Measurements from ENCODE around the gene DIP2A.

The DIP2A gene

GRCh38 chr21:46605767-46606426 is 147.2 kb downstream of the DIP2A start:
- Mint-ChIP-seq H3K27me3 (peaks cover 0 to 15% of the 10 kb centered on the region in 2 donors), H3K4me1 (peaks cover 22 to 41% of the 10 kb centered on the region in 2 donors), H3K4me3 (peak overlapping the region in 1 of 2 donors; percentile 59), H3K27ac (peak overlapping the region; percentile 85), H3K36me3 (peaks cover 0 to 5% of the 10 kb centered on the region in 2 donors), H3K9me3 (peaks cover 0 to 1% of the 10 kb centered on the region in 2 donors)
- ATAC-seq (replicated peaks) = peak; percentile 93 to 98
- peak; percentile 51 for DNase-seq

GRCh38 chr21:46606427-46606813 is 147.7 kb downstream of the DIP2A start:
- H3K27ac Mint-ChIP-seq = peak overlapping the region; percentile 85

GRCh38 chr21:46607636-46608035 is 148.9 kb downstream of the DIP2A start:
- peaks cover 0 to 3% of the 10 kb centered on the region in 2 donors for H3K9me3 Mint-ChIP-seq
- H3K4me1 Mint-ChIP-seq = peaks cover 22 to 41% of the 10 kb centered on the region in 2 donors
- ATAC-seq (replicated peaks) (peak; percentile 50 to 65), DNase-seq (no peak)
- peak overlapping the region in 1 of 2 donors; percentile 62 for H3K4me3 Mint-ChIP-seq
- H3K27ac Mint-ChIP-seq = peak overlapping the region; percentile 76
- peaks cover 0 to 15% of the 10 kb centered on the region in 2 donors for H3K27me3 Mint-ChIP-seq
- peaks cover 0 to 5% of the 10 kb centered on the region in 2 donors for H3K36me3 Mint-ChIP-seq

More at GRCh38 chr21:46606427-46606813, 147.7 kb downstream of the DIP2A start:
- peak overlapping the region in 1 of 2 donors; percentile 59 for H3K4me3 Mint-ChIP-seq
- DNase-seq = no peak
- H3K36me3 Mint-ChIP-seq = peaks cover 0 to 5% of the 10 kb centered on the region in 2 donors
- H3K27me3 Mint-ChIP-seq = peaks cover 0 to 15% of the 10 kb centered on the region in 2 donors
- H3K9me3 Mint-ChIP-seq = peaks cover 0 to 1% of the 10 kb centered on the region in 2 donors
- peaks cover 22 to 41% of the 10 kb centered on the region in 2 donors for H3K4me1 Mint-ChIP-seq
- ATAC-seq (replicated peaks) = peak; percentile 22 to 31

- DNase-seq (no peak), ATAC-seq (replicated peaks) (peak; percentile 35 to 46)
- H3K27me3 Mint-ChIP-seq = peaks cover 0 to 15% of the 10 kb centered on the region in 2 donors
- H3K27ac Mint-ChIP-seq = peak overlapping the region; percentile 14
- peaks cover 0 to 5% of the 10 kb centered on the region in 2 donors for H3K36me3 Mint-ChIP-seq
- no peak overlapping the region for H3K4me3 Mint-ChIP-seq
- H3K4me1 Mint-ChIP-seq = peaks cover 22 to 41% of the 10 kb centered on the region in 2 donors
- peaks cover 0 to 5% of the 10 kb centered on the region in 2 donors for H3K9me3 Mint-ChIP-seq
Observed at GRCh38 chr21:46608672-46609111, 150.0 kb downstream of the DIP2A start.

GRCh38 chr21:46610018-46610701 is 151.5 kb downstream of the DIP2A start:
- H3K9me3 Mint-ChIP-seq = peaks cover 0 to 5% of the 10 kb centered on the region in 2 donors
- no peak overlapping the region for H3K4me3 Mint-ChIP-seq
- no peak overlapping the region for H3K27ac Mint-ChIP-seq
- ATAC-seq (replicated peaks) (no peak), DNase-seq (no peak)
- H3K36me3 Mint-ChIP-seq = peaks cover 0 to 5% of the 10 kb centered on the region in 2 donors
- peaks cover 11 to 22% of the 10 kb centered on the region in 2 donors for H3K27me3 Mint-ChIP-seq
- peaks cover 22 to 36% of the 10 kb centered on the region in 2 donors for H3K4me1 Mint-ChIP-seq

GRCh38 chr21:46613391-46613790 is 154.7 kb downstream of the DIP2A start:
- peaks cover 2 to 7% of the 10 kb centered on the region in 2 donors for H3K4me1 Mint-ChIP-seq
- ATAC-seq (replicated peaks) = no peak

GRCh38 chr21:46616050-46616449 is 157.4 kb downstream of the DIP2A start:
- ATAC-seq (replicated peaks) (no peak), DNase-seq (no peak)
- no peak overlapping the region for H3K4me3 Mint-ChIP-seq
- no peak overlapping the region for H3K27ac Mint-ChIP-seq
- no peaks in the 10 kb centered on the region for H3K36me3 Mint-ChIP-seq
- no peaks in the 10 kb centered on the region for H3K4me1 Mint-ChIP-seq
- H3K9me3 Mint-ChIP-seq = peaks cover 0 to 6% of the 10 kb centered on the region in 2 donors
- peaks cover 13 to 45% of the 10 kb centered on the region in 2 donors for H3K27me3 Mint-ChIP-seq

More at GRCh38 chr21:46613391-46613790, 154.7 kb downstream of the DIP2A start:
- peaks cover 0 to 7% of the 10 kb centered on the region in 2 donors for H3K9me3 Mint-ChIP-seq
- no peak for DNase-seq
- H3K4me3 Mint-ChIP-seq = no peak overlapping the region
- H3K27ac Mint-ChIP-seq = no peak overlapping the region
- H3K36me3 Mint-ChIP-seq = peaks cover 0 to 5% of the 10 kb centered on the region in 2 donors
- H3K27me3 Mint-ChIP-seq = peaks cover 21 to 30% of the 10 kb centered on the region in 2 donors

GRCh38 chr21:46616656-46617055 is 158.0 kb downstream of the DIP2A start:
- no peaks in the 10 kb centered on the region for H3K36me3 Mint-ChIP-seq
- H3K9me3 Mint-ChIP-seq = peaks cover 0 to 6% of the 10 kb centered on the region in 2 donors
- H3K27ac Mint-ChIP-seq = no peak overlapping the region
- no peak for DNase-seq
- no peak for ATAC-seq (replicated peaks)
- peaks cover 13 to 45% of the 10 kb centered on the region in 2 donors for H3K27me3 Mint-ChIP-seq
- H3K4me1 Mint-ChIP-seq = peaks cover 0 to 3% of the 10 kb centered on the region in 2 donors
- no peak overlapping the region for H3K4me3 Mint-ChIP-seq

- Mint-ChIP-seq H3K27me3 (peaks cover 13 to 45% of the 10 kb centered on the region in 2 donors), H3K4me1 (peaks cover 3 to 11% of the 10 kb centered on the region in 2 donors), H3K27ac (no peak overlapping the region), H3K9me3 (peaks cover 0 to 4% of the 10 kb centered on the region in 2 donors), H3K4me3 (no peak overlapping the region), H3K36me3 (no peaks in the 10 kb centered on the region)
- no peak for DNase-seq
- ATAC-seq (replicated peaks) = no peak
Observed at GRCh38 chr21:46617267-46618051, 158.8 kb downstream of the DIP2A start.

GRCh38 chr21:46618738-46619379 is 160.2 kb downstream of the DIP2A start:
- H3K36me3 Mint-ChIP-seq = no peaks in the 10 kb centered on the region
- peaks cover 12 to 43% of the 10 kb centered on the region in 2 donors for H3K27me3 Mint-ChIP-seq
- no peak for DNase-seq
- no peak overlapping the region for H3K4me3 Mint-ChIP-seq
- peaks cover 0 to 2% of the 10 kb centered on the region in 2 donors for H3K9me3 Mint-ChIP-seq
- no peak overlapping the region for H3K27ac Mint-ChIP-seq
- ATAC-seq (replicated peaks) = no peak
- H3K4me1 Mint-ChIP-seq = peaks cover 5 to 16% of the 10 kb centered on the region in 2 donors
